Activated CD4-positive, alpha-beta T cell treated with anti-CD3 and anti-CD28 coated beads, Interleukin-2, amount 50 U/mL, for 24 hours (primary cell): ENCODE measurements around the gene PDLIM7.

ENCODE experiments used
- DNase-seq, 2 donors: peaks; one replicate each; pipeline ENCODE4 v3.0.0-alpha.2; 2020; ENCODE audit warnings: low read depth in 1 of 2, low spot score in 1 of 2

Gene PDLIM7

GRCh38 chr5:177445917-177446199 is 51.5 kb downstream of the PDLIM7 start:
- DNase-seq = no peak

GRCh38 chr5:177445052-177445916 is 52.1 kb downstream of the PDLIM7 start:
- no peak for DNase-seq

- DNase-seq = no peak
Measured at GRCh38 chr5:177444106-177445051, 53.0 kb downstream of the PDLIM7 start.

- no peak for DNase-seq
Measured at GRCh38 chr5:177443144-177443983, 54.0 kb downstream of the PDLIM7 start.

GRCh38 chr5:177442066-177442826 is 55.2 kb downstream of the PDLIM7 start:
- no peak for DNase-seq

GRCh38 chr5:177440990-177441780 is 56.2 kb downstream of the PDLIM7 start:
- DNase-seq = no peak

GRCh38 chr5:177440211-177440989 is 57.0 kb downstream of the PDLIM7 start:
- no peak for DNase-seq

- no peak for DNase-seq
Measured at GRCh38 chr5:177439518-177440053, 57.8 kb downstream of the PDLIM7 start.

GRCh38 chr5:177438468-177438867 is 58.9 kb downstream of the PDLIM7 start:
- DNase-seq = no peak

- DNase-seq = no peak
Measured at GRCh38 chr5:177437623-177438022, 59.8 kb downstream of the PDLIM7 start.

GRCh38 chr5:177435847-177436536 is 61.4 kb downstream of the PDLIM7 start:
- DNase-seq = no peak

- no peak for DNase-seq
Measured at GRCh38 chr5:177434942-177435738, 62.3 kb downstream of the PDLIM7 start.

GRCh38 chr5:177434437-177434836 is 63.0 kb downstream of the PDLIM7 start:
- DNase-seq = peak in 1 of 2 donors; percentile 70

GRCh38 chr5:177433658-177434217 is 63.7 kb downstream of the PDLIM7 start:
- no peak for DNase-seq
